LNCAP (cell line): Measurements from ENCODE around the gene APBB1.

Experiments
- TF ChIP-seq, protein P1 (sequence below): fragments of 450-650 bp; IDR thresholded peaks from 2 replicates; pipeline ENCODE4 v1.5.1; 2017; ENCODE audit warnings: mild to moderate bottlenecking

Gene APBB1

DNA sequence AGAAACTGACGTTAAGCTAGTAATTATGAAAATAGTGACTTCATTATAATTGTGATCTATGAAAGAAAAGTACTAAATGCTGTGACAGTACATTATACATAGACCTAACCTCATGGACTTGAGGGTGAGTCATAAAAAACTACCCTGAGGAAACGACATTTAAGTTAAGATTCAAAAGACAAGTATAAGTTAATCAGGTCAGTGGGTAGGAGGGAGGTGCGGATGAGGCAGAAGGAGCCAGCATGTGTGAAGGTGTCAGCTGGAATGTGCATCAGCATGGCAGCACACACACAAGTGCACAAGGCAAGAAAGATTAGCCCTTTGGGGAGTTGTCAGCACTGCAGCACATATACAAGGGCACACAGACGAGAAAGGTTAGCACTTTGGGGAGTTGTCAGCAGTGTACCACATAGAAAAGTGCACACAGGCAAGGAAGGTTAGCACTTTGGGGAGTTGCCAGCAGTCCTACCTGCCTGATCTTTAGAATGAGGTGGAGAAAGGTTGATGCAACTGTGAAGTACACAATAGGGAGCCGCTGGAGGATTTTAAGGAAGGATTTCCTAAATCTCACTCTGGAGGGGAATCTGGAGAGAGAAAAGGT is 67.0 kb downstream of the APBB1 start:
- TF ChIP-seq, protein P1, sequence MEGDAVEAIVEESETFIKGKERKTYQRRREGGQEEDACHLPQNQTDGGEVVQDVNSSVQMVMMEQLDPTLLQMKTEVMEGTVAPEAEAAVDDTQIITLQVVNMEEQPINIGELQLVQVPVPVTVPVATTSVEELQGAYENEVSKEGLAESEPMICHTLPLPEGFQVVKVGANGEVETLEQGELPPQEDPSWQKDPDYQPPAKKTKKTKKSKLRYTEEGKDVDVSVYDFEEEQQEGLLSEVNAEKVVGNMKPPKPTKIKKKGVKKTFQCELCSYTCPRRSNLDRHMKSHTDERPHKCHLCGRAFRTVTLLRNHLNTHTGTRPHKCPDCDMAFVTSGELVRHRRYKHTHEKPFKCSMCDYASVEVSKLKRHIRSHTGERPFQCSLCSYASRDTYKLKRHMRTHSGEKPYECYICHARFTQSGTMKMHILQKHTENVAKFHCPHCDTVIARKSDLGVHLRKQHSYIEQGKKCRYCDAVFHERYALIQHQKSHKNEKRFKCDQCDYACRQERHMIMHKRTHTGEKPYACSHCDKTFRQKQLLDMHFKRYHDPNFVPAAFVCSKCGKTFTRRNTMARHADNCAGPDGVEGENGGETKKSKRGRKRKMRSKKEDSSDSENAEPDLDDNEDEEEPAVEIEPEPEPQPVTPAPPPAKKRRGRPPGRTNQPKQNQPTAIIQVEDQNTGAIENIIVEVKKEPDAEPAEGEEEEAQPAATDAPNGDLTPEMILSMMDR = no peak

DNA sequence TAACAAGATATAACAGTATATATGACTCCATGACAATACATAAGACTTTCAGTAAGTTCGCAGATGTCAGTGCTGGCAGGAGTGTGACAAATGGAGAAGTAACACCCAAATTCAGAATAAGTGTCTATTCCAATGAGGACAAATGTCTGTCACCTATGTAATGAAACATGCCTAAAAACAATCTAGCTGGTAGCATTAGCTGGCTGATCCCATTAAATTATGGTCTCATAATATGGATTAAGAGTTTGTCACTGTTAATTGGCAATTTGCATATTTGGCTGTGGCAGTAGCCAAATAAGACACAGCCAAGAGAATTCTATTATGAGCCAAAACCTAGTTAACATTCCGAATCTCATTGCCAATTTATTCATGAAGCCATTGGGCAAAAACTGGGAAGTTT is 68.4 kb downstream of the APBB1 start:
- TF ChIP-seq, protein P1 = no peak

DNA sequence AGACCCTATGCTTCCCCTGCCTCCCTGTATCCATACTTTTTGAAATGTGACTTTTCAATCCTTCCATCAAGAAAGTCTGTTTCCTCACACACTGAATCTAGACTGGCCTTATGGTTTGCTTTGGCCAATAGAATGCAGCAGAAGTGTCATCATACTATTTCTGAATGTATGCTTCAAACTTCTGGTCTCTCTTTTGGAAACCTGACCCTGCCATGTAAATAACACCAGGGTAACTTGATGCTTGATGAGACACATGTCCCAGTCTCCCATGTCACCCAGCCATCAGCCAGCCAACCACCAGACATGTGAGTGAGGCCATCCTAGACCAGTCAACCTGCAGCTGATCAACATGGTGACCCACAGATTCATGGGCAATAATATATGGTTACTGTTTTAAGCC is 68.9 kb downstream of the APBB1 start:
- TF ChIP-seq, protein P1 = no peak

DNA sequence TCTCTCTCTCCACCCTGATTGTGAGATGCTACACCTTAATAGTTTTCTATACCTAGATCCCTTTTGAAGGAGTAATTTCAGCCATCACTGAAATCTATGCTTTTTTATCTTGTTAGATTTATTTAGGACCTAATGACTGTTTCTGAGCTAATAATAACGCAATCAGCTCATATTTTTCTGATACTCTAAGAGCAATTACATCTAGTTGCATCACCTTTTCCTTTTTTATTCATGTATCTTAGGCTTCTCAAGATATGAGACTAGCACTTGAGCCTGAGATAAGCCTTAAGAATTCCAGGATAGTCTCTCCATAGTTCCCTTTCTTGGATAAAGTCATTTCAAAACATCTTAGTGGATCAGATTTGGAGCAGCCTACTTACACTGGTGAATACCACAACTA is 73.5 kb downstream of the APBB1 start:
- TF ChIP-seq, protein P1 = no peak
